Stimulated activated naive CD8-positive, alpha-beta T cell treated with anti-CD3 and anti-CD28 coated beads, Interleukin-15, Interleukin-2, amounts not matched to agents 100 ng/mL and 50 ng/mL, for 24 hours (primary cell): Measurements from ENCODE around the gene CMIP.

Experiments
- H3K27ac Mint-ChIP-seq: one replicate; pipeline ENCODE4 v1.8.0; 2021; ENCODE audit warnings: mild to moderate bottlenecking, mixed read lengths
- H3K27me3 Mint-ChIP-seq: one replicate; pipeline ENCODE4 v1.8.0; 2021; ENCODE audit warnings: mixed read lengths
- H3K36me3 Mint-ChIP-seq: one replicate; pipeline ENCODE4 v1.8.0; 2021; ENCODE audit warnings: low read depth, mixed read lengths
- H3K4me1 Mint-ChIP-seq: one replicate; pipeline ENCODE4 v1.8.0; 2021; ENCODE audit warnings: low read depth, mixed read lengths
- H3K4me3 Mint-ChIP-seq: one replicate; pipeline ENCODE4 v1.8.0; 2021; ENCODE audit warnings: mild to moderate bottlenecking, mixed read lengths
- H3K9me3 Mint-ChIP-seq: one replicate; pipeline ENCODE4 v1.8.0; 2021; ENCODE audit warnings: mixed read lengths

The CMIP gene

GRCh38 chr16:81713295-81713772, 268.7 kb downstream of the CMIP start:
- Mint-ChIP-seq H3K27me3 (no peaks in the 10 kb centered on the region), H3K9me3 (no peaks in the 10 kb centered on the region), H3K4me3 (no peak overlapping the region), H3K27ac (no peak overlapping the region), H3K36me3 (peaks cover 1% of the 10 kb centered on the region), H3K4me1 (peaks cover 35% of the 10 kb centered on the region)

GRCh38 chr16:81713796-81714195, 269.2 kb downstream of the CMIP start:
- peaks cover 40% of the 10 kb centered on the region for H3K4me1 Mint-ChIP-seq

GRCh38 chr16:81714583-81714982, 270.0 kb downstream of the CMIP start:
- no peaks in the 10 kb centered on the region for H3K27me3 Mint-ChIP-seq
- H3K4me1 Mint-ChIP-seq = peaks cover 46% of the 10 kb centered on the region
- no peaks in the 10 kb centered on the region for H3K9me3 Mint-ChIP-seq
- H3K36me3 Mint-ChIP-seq = no peaks in the 10 kb centered on the region
- H3K27ac Mint-ChIP-seq = no peak overlapping the region
- no peak overlapping the region for H3K4me3 Mint-ChIP-seq

More at GRCh38 chr16:81713796-81714195, 269.2 kb downstream of the CMIP start:
- H3K4me3 Mint-ChIP-seq = no peak overlapping the region
- H3K27ac Mint-ChIP-seq = no peak overlapping the region
- no peaks in the 10 kb centered on the region for H3K36me3 Mint-ChIP-seq
- H3K27me3 Mint-ChIP-seq = no peaks in the 10 kb centered on the region
- no peaks in the 10 kb centered on the region for H3K9me3 Mint-ChIP-seq

- Mint-ChIP-seq H3K27ac (peak overlapping the region; percentile 67), H3K9me3 (no peaks in the 10 kb centered on the region), H3K27me3 (no peaks in the 10 kb centered on the region), H3K4me1 (peaks cover 50% of the 10 kb centered on the region), H3K36me3 (no peaks in the 10 kb centered on the region), H3K4me3 (peak overlapping the region; percentile 38)
Measured at GRCh38 chr16:81715358-81716196, 271.0 kb downstream of the CMIP start.

- Mint-ChIP-seq H3K27ac (peak overlapping the region; percentile 59), H3K27me3 (no peaks in the 10 kb centered on the region), H3K4me3 (peak overlapping the region; percentile 7), H3K4me1 (peaks cover 50% of the 10 kb centered on the region), H3K9me3 (peaks cover 5% of the 10 kb centered on the region), H3K36me3 (no peaks in the 10 kb centered on the region)
Measured at GRCh38 chr16:81716478-81717225, 272.0 kb downstream of the CMIP start.

GRCh38 chr16:81717662-81718189, 273.1 kb downstream of the CMIP start:
- peaks cover 50% of the 10 kb centered on the region for H3K4me1 Mint-ChIP-seq
- H3K27me3 Mint-ChIP-seq = no peaks in the 10 kb centered on the region
- H3K36me3 Mint-ChIP-seq = no peaks in the 10 kb centered on the region
- peaks cover 5% of the 10 kb centered on the region for H3K9me3 Mint-ChIP-seq
- H3K4me3 Mint-ChIP-seq = peak overlapping the region; percentile 51
- H3K27ac Mint-ChIP-seq = peak overlapping the region; percentile 56

- H3K4me3 Mint-ChIP-seq = peak overlapping the region; percentile 69
- peak overlapping the region; percentile 78 for H3K27ac Mint-ChIP-seq
- H3K4me1 Mint-ChIP-seq = peaks cover 50% of the 10 kb centered on the region
- peaks cover 5% of the 10 kb centered on the region for H3K9me3 Mint-ChIP-seq
- H3K36me3 Mint-ChIP-seq = no peaks in the 10 kb centered on the region
- no peaks in the 10 kb centered on the region for H3K27me3 Mint-ChIP-seq
Measured at GRCh38 chr16:81718637-81719036, 274.0 kb downstream of the CMIP start.

GRCh38 chr16:81719993-81720392, 275.4 kb downstream of the CMIP start:
- no peaks in the 10 kb centered on the region for H3K27me3 Mint-ChIP-seq
- H3K36me3 Mint-ChIP-seq = no peaks in the 10 kb centered on the region
- peaks cover 44% of the 10 kb centered on the region for H3K4me1 Mint-ChIP-seq
- no peak overlapping the region for H3K27ac Mint-ChIP-seq
- H3K4me3 Mint-ChIP-seq = no peak overlapping the region
- peaks cover 5% of the 10 kb centered on the region for H3K9me3 Mint-ChIP-seq

- Mint-ChIP-seq H3K4me3 (no peak overlapping the region), H3K4me1 (peaks cover 31% of the 10 kb centered on the region), H3K27me3 (no peaks in the 10 kb centered on the region), H3K9me3 (peaks cover 5% of the 10 kb centered on the region), H3K27ac (no peak overlapping the region), H3K36me3 (no peaks in the 10 kb centered on the region)
Measured at GRCh38 chr16:81720973-81721906, 276.6 kb downstream of the CMIP start.

- Mint-ChIP-seq H3K27ac (no peak overlapping the region), H3K4me1 (peaks cover 15% of the 10 kb centered on the region), H3K9me3 (peaks cover 5% of the 10 kb centered on the region), H3K4me3 (no peak overlapping the region), H3K36me3 (no peaks in the 10 kb centered on the region), H3K27me3 (no peaks in the 10 kb centered on the region)
Measured at GRCh38 chr16:81723098-81723723, 278.6 kb downstream of the CMIP start.

GRCh38 chr16:81728435-81728834, 283.8 kb downstream of the CMIP start:
- Mint-ChIP-seq H3K27me3 (no peaks in the 10 kb centered on the region), H3K4me3 (no peak overlapping the region), H3K9me3 (no peaks in the 10 kb centered on the region), H3K27ac (no peak overlapping the region), H3K36me3 (no peaks in the 10 kb centered on the region), H3K4me1 (peaks cover 17% of the 10 kb centered on the region)

- H3K4me3 Mint-ChIP-seq = peak overlapping the region; percentile 35
Measured at GRCh38 chr16:81729451-81729850, 284.8 kb downstream of the CMIP start.

GRCh38 chr16:81730090-81731051, 285.8 kb downstream of the CMIP start:
- H3K4me1 Mint-ChIP-seq = peaks cover 17% of the 10 kb centered on the region
- no peaks in the 10 kb centered on the region for H3K9me3 Mint-ChIP-seq
- H3K27ac Mint-ChIP-seq = peak overlapping the region; percentile 73
- H3K36me3 Mint-ChIP-seq = no peaks in the 10 kb centered on the region
- peak overlapping the region; percentile 76 for H3K4me3 Mint-ChIP-seq
- no peaks in the 10 kb centered on the region for H3K27me3 Mint-ChIP-seq

More at GRCh38 chr16:81729451-81729850, 284.8 kb downstream of the CMIP start:
- H3K9me3 Mint-ChIP-seq = no peaks in the 10 kb centered on the region
- H3K27ac Mint-ChIP-seq = peak overlapping the region; percentile 21
- H3K36me3 Mint-ChIP-seq = no peaks in the 10 kb centered on the region
- H3K27me3 Mint-ChIP-seq = no peaks in the 10 kb centered on the region
- H3K4me1 Mint-ChIP-seq = peaks cover 17% of the 10 kb centered on the region
